Keratinocyte (primary cell): ENCODE results near the gene NRP2. TPM values are rescaled to one million over a fixed set of nuclear protein-coding genes. Genes with fewer than 3 reads are reported as not detected.

ENCODE experiments used
- DNase-seq: peaks from one replicate; pipeline ENCODE4 v3.0.0-alpha.2; 2011; ENCODE audit warnings: low read depth, missing footprints, low spot score
- FAIRE-seq: peaks from 2 replicates; lab custom pipeline; 2011; peaks lifted over from hg19 to GRCh38; lab: Jason Lieb, UNC
- H2AFZ ChIP-seq: 2 replicates; pipeline ENCODE4 v1.6.0; 2012; ENCODE audit warnings: low read length, control low read depth, inconsistent platforms; ENCODE audit not compliant: control insufficient read depth
- H3K27ac ChIP-seq: 2 replicates; pipeline ENCODE4 v1.5.1; 2011; ENCODE audit warnings: low read length; ENCODE audit not compliant: control insufficient read depth, insufficient read depth
- H3K27me3 ChIP-seq: 3 replicates; pipeline ENCODE4 v1.6.0; 2011; ENCODE audit warnings: low read length; ENCODE audit not compliant: control insufficient read depth, insufficient read depth; ENCODE audit errors: extremely low read depth
- H3K36me3 ChIP-seq, 2 experiments: 2 replicates in 1 of 2; 3 replicates in 1 of 2; pipeline ENCODE4 v1.5.1; 2011; ENCODE audit warnings: low read length in 2 of 2, mild to moderate bottlenecking in 1 of 2; ENCODE audit not compliant: control insufficient read depth in 2 of 2, insufficient read depth in 2 of 2; ENCODE audit errors: extremely low read depth in 1 of 2
- H3K4me1 ChIP-seq: 3 replicates; pipeline ENCODE4 v1.5.1; 2011; ENCODE audit warnings: low read length; ENCODE audit not compliant: control insufficient read depth, insufficient read depth; ENCODE audit errors: extremely low read depth
- H3K4me2 ChIP-seq: 3 replicates; pipeline ENCODE4 v1.6.0; 2011; ENCODE audit warnings: low read depth, low read length; ENCODE audit not compliant: control insufficient read depth, insufficient read depth; ENCODE audit errors: extremely low read depth
- H3K4me3 ChIP-seq, 3 experiments: fragments of 200-600 bp in 1 of 3; sonication (generic) in 1 of 3; 2 replicates in 2 of 3; 3 replicates in 1 of 3; pipeline ENCODE4 v1.5.1; 2011 to 2016; ENCODE audit warnings: low read length in 3 of 3, mild to moderate bottlenecking in 3 of 3, control low read depth in 2 of 3, inconsistent platforms in 1 of 3, low read depth in 1 of 3, mixed read lengths in 1 of 3, mixed run types in 1 of 3, moderate library complexity in 1 of 3; ENCODE audit not compliant: control insufficient read depth in 2 of 3, insufficient read depth in 2 of 3; ENCODE audit errors: extremely low read depth in 1 of 3
- H3K79me2 ChIP-seq: 2 replicates; pipeline ENCODE4 v1.6.0; 2012; ENCODE audit warnings: low read length; ENCODE audit not compliant: control insufficient read depth, insufficient read depth
- H3K9ac ChIP-seq: 3 replicates; pipeline ENCODE4 v1.6.0; 2011; ENCODE audit warnings: low read length; ENCODE audit not compliant: control insufficient read depth, insufficient read depth; ENCODE audit errors: extremely low read depth
- H3K9me1 ChIP-seq: 3 replicates; pipeline ENCODE4 v1.6.0; 2011; ENCODE audit warnings: low read length; ENCODE audit not compliant: control insufficient read depth, insufficient read depth; ENCODE audit errors: extremely low read depth
- H3K9me3 ChIP-seq: 2 replicates; pipeline ENCODE4 v1.5.1; 2012; ENCODE audit warnings: low read depth, low read length; ENCODE audit not compliant: control insufficient read depth
- H4K20me1 ChIP-seq: 3 replicates; pipeline ENCODE4 v1.6.0; 2011; ENCODE audit warnings: low read length; ENCODE audit not compliant: control insufficient read depth, insufficient read depth; ENCODE audit errors: extremely low read depth
- CTCF ChIP-seq, 3 experiments: IDR thresholded peaks in 1 of 3; conservative IDR thresholded peaks in 1 of 3; optimal IDR thresholded peaks in 1 of 3; 2 replicates in 2 of 3; 3 replicates in 1 of 3; pipeline versions ENCODE3 to v1.5.1; 2011; ENCODE audit warnings: low read length in 3 of 3, mild to moderate bottlenecking in 3 of 3, moderate library complexity in 2 of 3, control low read depth in 1 of 3, inconsistent platforms in 1 of 3; ENCODE audit not compliant: insufficient read depth in 2 of 3; ENCODE audit errors: extremely low read depth in 1 of 3
- EZH2 ChIP-seq: IDR thresholded peaks from one replicate; pipeline ENCODE4 v1.6.1; 2012; ENCODE audit warnings: inconsistent platforms, mild to moderate bottlenecking, low read length, moderate library complexity
- dilution Hi-C: fragments of 300-500 bp; cut with MboI; formaldehyde crosslinking; loops from one replicate; pipeline ENCODE4 v1.7.0; 2020; ENCODE audit warnings: low sequenced_read_pairs; ENCODE audit not compliant: extremely low pct_ligation_motif_present
- polyA plus RNA-seq, 5 experiments: library from polyadenylated mRNA; depleted of rRNA in 3 of 5; stranded (reverse) in 3 of 5; stranded (forward) in 1 of 5; unstranded in 1 of 5; fragments of >200 nt; gene quantifications; 1 replicate in 1 of 5; 2 replicates in 3 of 5; 3 replicates in 1 of 5; pipeline versions ENCODE4 v1.2.1 to v1.2.3, GENCODE V29; 2011 to 2012; ENCODE audit warnings: missing spikeins in 2 of 5, low read depth in 1 of 5, low replicate concordance in 1 of 5

The NRP2 gene
- polyA plus RNA-seq, 1 donor (not counting 4 experiments of a cell fraction or from before 2014, with no cell fraction given), result 20.6 TPM

DNA sequence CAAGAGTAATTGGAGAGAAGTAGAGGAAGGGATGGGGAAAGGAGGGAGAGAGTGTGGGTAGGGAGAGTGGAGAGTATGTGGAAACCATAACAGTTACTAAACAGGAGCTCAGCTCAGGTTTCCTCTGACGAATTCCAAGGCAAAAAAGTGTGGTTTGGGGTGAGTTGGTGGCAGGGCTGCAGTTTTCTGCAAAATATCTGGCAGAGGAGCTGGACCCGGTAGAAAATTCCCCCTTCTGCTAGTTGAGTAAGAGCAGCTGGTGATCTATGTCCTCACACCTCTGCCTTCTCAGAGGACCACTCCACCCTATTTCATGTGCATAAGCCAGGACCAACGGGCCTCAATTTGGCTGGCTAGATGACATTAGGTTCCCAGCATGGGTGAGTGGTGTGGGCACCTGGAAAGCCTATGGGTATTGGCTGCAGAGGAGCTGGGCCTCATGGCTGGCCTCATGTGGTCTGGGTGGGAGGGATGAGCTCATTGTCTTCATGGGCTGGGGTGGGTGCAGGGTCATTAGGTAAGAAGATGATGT lies 13.2 kb downstream of the NRP2 start:
- H3K4me2 ChIP-seq, result no peak overlapping the region
- DNase-seq (no peak), FAIRE-seq (no peak)
- H3K36me3 ChIP-seq, result peaks cover 0 to 2% of the 10 kb centered on the region in 2 experiments
- H4K20me1 ChIP-seq, result peaks cover 2% of the 10 kb centered on the region
- TF ChIP-seq CTCF (optimal IDR thresholded peaks at IDR 0.05 in 1 of 3, IDR thresholded peaks at IDR 0.05 in 1 of 3, conservative IDR thresholded peaks at IDR 0.05 in 1 of 3; ENCODE audit: extremely low read depth in 1 of 3, insufficient read depth in 2 of 3, low read length in 3 of 3) (no peak), EZH2 (no peak)
- no peak overlapping the region for H3K27ac ChIP-seq
- no peaks in the 10 kb centered on the region for H3K27me3 ChIP-seq
- peaks cover 2% of the 10 kb centered on the region for H3K9me1 ChIP-seq
- H3K9me3 ChIP-seq, result no peaks in the 10 kb centered on the region
- H3K4me3 ChIP-seq, result no peak overlapping the region
- H3K79me2 ChIP-seq, result peaks cover 42% of the 10 kb centered on the region
- dilution Hi-C loops, result no loop called here
- H3K4me1 ChIP-seq, result peaks cover 3% of the 10 kb centered on the region
- no peak overlapping the region for H3K9ac ChIP-seq
- H2AFZ ChIP-seq, result no peak overlapping the region

GRCh38 chr2:205696331-205696926 lies 14.1 kb downstream of the NRP2 start:
- Histone ChIP-seq H3K4me2 (no peak overlapping the region), H3K4me1 (peaks cover 12% of the 10 kb centered on the region)

More at GRCh38 chr2:205696331-205696926, 14.1 kb downstream of the NRP2 start:
- H3K9me1 ChIP-seq, result no peaks in the 10 kb centered on the region
- TF ChIP-seq EZH2 (no peak), CTCF (optimal IDR thresholded peaks at IDR 0.05 in 1 of 3, IDR thresholded peaks at IDR 0.05 in 1 of 3, conservative IDR thresholded peaks at IDR 0.05 in 1 of 3; ENCODE audit: extremely low read depth in 1 of 3, insufficient read depth in 2 of 3, low read length in 3 of 3) (peak in 1 of 3 experiments; percentile 31)
- dilution Hi-C loops, result no loop called here
- no peaks in the 10 kb centered on the region for H3K9me3 ChIP-seq
- H3K27ac ChIP-seq, result no peak overlapping the region
- no peaks in the 10 kb centered on the region for H4K20me1 ChIP-seq
- H3K9ac ChIP-seq, result no peak overlapping the region
- no peak overlapping the region for H2AFZ ChIP-seq
- H3K4me3 ChIP-seq, result no peak overlapping the region
- no peaks in the 10 kb centered on the region for H3K27me3 ChIP-seq
- H3K36me3 ChIP-seq, result peaks cover 0 to 2% of the 10 kb centered on the region in 2 experiments
- peaks cover 34% of the 10 kb centered on the region for H3K79me2 ChIP-seq
- DNase-seq, result no peak
- no peak for FAIRE-seq
